GM19238 (cell line): ENCODE data around the gene EIF3F.

ENCODE experiments used
- DNase-seq: peaks from one replicate; pipeline ENCODE4 v3.0.0; 2011; ENCODE audit warnings: low spot score; ENCODE audit not compliant: insufficient read length

EIF3F gene, protein sequence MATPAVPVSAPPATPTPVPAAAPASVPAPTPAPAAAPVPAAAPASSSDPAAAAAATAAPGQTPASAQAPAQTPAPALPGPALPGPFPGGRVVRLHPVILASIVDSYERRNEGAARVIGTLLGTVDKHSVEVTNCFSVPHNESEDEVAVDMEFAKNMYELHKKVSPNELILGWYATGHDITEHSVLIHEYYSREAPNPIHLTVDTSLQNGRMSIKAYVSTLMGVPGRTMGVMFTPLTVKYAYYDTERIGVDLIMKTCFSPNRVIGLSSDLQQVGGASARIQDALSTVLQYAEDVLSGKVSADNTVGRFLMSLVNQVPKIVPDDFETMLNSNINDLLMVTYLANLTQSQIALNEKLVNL

DNA sequence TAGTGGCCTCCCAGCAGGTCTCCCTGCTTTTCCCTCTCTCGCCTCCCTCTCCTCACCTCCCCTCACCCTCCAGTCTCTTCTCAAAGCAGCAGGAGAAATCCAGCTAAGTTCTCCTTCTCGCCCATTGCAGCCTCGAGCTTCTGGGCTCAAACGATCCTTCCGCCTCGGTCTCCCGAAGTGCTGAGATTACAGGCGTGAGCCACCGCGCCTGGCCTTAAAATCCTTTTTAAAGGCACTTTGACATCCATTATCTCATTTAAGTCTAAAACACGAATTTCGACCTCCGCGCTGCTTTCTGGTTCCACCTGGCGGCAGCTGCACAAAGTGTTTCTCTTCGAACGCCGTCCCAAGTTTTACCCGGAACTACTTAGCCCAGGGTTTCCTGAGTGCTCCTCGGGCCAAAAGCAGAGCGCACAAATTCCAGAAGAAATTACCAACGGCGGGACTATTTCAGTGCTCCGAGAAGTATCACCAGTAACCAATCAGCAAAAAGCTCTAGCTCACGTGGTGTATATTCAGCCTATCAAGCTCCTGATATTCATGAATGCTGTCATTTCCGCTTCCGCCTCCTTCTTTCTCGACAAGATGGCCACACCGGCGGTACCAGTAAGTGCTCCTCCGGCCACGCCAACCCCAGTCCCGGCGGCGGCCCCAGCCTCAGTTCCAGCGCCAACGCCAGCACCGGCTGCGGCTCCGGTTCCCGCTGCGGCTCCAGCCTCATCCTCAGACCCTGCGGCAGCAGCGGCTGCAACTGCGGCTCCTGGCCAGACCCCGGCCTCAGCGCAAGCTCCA is at the start of gene EIF3F:
Gene EIF3F (plus strand): TSS at position 570 of the 792 bp plus-strand sequence. CDS start 16 bp downstream, at position 586.
- DNase-seq, result peak; percentile 66

- DNase-seq, result no peak
Measured at GRCh38 chr11:7941146-7941545, 46.0 kb upstream of the EIF3F start.

- DNase-seq, result no peak
Measured at GRCh38 chr11:7941608-7942007, 45.5 kb upstream of the EIF3F start, which contains the start of gene OR10A3. Gene OR10A3, minus strand, starts transcription at chr11:7941708. Its CDS starts 2,188 bp downstream, at chr11:7939520.

- DNase-seq, result no peak
Measured at GRCh38 chr11:7944123-7944522, 43.0 kb upstream of the EIF3F start.

DNA sequence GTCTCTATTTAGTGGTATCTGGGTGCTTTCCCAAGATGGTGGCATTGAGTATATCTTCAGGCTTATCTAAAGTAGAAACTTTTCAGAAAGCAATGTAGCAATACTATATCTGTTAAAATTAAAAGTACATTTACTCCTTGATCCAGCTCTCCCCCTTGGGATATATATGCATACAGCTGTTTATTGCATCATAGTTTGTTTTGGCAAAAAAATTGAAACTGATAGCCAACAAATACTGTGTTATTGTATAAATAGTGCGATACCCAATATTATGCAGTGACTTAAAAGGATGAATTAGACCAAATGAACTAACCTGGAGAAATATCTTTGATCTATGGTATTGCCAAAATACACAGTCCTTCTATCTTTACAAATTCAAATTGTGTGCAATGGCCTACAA is 37.2 kb upstream of the EIF3F start:
- DNase-seq, result no peak

GRCh38 chr11:7955191-7955590 is 31.9 kb upstream of the EIF3F start:
- DNase-seq, result no peak

- no peak for DNase-seq
Measured at GRCh38 chr11:7964261-7964660, 22.9 kb upstream of the EIF3F start.

DNA sequence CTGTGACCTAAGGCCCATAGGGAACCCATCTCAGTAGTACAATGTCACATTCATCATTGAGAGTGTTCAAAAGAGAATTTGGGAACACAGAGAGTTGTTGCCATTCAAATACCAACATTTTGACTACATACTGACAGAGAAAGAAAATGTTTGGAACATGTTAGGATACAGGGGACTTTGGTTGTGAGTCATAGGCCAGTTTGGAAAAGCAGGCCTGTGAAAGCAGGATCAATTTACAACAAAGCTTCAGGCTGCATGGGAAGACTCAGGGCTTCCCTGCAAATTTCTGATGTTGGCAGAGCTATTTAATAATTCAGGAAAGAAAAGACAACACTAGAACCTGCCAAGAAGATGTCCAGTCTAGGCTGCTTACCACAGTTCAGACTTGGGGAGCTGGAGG is 22.3 kb upstream of the EIF3F start:
- DNase-seq, result no peak

- no peak for DNase-seq
Measured at GRCh38 chr11:7965386-7965785, 21.8 kb upstream of the EIF3F start, which contains the start of gene NLRP10. Gene NLRP10, minus strand, starts transcription at chr11:7965447. Its CDS starts 1,952 bp downstream, at chr11:7963495.

GRCh38 chr11:7967097-7967496 is 20.0 kb upstream of the EIF3F start:
- DNase-seq, result no peak

- no peak for DNase-seq
Measured at GRCh38 chr11:7967826-7968225, 19.3 kb upstream of the EIF3F start.

DNA sequence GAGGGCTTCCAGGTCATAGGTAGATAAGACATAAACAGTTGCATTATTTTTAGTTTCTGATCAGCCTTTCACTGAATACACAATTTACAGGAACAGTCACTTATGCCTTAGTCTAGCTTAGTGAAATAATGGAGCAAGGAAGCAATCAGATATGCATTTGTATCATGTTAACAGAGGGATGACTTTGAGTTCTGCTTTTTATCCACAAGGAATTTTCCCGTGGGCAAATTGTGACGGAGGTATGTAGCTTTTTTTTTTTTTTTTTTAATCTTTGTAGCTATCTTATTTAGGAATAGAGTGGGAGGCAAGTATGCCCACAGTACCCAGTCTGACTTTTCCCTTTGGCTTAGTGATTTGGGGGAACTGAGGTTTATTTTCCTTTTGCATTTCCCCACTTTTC is 18.5 kb upstream of the EIF3F start:
- no peak for DNase-seq

DNA sequence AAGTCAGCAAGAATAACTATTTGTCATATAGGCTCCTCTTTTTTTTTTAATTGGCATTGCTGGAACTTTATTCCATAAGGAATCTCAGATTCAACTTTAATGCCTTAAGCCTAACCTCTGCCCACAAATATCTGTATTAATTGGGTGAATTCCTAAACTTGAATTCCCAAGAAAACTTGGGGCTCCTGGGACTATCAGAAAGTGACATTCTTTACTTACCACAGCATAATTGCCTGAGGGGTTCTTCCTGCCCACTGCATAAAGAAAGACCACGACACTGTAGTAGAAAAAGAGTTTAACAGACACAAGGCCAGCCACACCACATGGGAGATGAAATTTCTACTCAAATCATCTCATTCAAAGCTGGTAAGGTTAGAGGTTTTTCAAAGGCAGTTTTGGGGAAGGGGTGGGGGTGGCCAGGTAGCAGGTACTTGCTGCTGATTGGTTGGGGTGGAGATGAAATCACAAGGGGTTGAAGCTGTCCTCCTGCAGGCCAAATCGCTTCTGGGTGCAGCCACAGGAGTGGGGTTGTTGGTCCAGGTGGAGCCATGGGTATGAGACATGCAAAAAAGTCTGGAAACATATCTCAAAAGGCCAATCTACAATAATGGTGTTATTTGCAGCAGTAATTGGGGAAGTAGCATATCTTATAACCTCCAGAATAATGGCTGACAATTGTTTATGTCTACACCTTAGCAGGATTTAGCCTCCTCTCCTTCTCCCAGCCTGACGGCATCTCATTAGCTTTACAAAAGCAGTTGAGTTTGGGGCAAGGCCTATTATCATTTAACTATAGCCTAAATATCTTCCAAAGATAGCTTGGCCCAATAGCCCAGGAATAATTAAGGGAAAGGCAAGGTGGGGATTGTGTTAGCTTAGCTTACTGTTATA is 17.1 kb upstream of the EIF3F start:
- no peak for DNase-seq

DNA sequence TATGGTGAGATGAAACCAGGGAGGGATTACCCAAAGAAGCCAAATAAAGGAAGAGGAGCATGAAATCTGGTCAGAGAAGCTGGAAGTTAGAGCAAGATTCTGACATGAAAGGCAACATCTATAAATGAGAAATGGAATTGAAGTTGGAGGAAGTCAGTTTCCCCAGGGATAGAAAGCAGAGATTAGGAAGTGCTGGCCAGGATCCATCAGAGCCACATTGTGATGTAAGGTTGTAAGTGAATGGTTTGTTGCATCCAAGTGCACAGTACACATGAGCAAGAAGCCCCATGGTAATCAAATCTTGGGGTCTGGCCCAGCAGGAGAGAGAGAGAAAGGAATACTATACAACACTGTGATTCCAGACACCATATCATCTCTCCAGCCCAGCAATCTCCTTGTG is 15.3 kb upstream of the EIF3F start:
- DNase-seq, result no peak

- no peak for DNase-seq
Measured at GRCh38 chr11:7973011-7973410, 14.1 kb upstream of the EIF3F start.

DNA sequence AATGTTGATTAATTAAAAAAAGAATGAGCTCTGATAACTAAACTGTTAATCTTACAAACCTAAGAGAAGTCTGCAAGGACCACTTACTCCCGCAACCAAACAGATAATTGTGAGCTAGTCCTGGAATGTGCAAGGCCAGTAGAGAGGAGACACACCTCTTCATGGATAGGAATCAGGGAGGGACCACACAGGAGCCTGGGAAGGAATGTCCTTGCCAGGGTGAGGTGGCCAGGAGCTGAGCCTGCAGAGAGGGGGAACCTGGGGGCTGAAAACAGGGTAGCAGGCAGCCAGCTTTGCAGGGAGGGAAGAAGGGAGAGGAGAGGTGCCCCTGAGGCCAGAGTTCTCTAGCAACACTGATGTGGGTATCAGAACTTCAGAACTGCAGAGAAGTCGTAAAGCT is 12.5 kb upstream of the EIF3F start:
- DNase-seq, result no peak

- DNase-seq, result no peak
Measured at GRCh38 chr11:7977232-7977917, 9.8 kb upstream of the EIF3F start.

- DNase-seq, result no peak
Measured at GRCh38 chr11:7981619-7982157, 5.4 kb upstream of the EIF3F start.

DNA sequence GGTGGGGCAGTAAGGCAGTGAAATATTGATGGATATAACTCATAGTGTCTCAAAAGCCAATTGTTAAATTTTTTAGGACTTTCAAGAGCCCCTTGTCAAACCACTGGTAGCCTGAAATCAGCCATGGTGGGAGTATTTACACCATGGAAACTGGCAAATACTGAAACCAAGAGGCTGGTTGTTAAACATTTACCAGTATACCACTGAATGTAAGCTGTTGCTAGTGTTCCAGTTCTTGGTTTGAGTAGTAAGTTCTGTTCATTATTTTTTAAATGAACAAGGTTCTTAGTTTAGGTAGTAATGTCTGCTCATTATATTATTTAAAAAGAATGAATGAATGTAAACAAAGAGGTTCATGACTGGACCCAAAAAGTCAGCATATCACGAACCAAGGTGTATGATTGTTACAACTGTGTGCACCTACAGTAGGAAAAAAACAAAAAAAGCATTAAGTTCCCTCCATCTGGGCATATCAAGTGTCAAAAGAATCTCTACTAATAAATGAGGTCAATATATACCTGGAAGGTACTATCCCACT is 4.5 kb upstream of the EIF3F start:
- no peak for DNase-seq

DNA sequence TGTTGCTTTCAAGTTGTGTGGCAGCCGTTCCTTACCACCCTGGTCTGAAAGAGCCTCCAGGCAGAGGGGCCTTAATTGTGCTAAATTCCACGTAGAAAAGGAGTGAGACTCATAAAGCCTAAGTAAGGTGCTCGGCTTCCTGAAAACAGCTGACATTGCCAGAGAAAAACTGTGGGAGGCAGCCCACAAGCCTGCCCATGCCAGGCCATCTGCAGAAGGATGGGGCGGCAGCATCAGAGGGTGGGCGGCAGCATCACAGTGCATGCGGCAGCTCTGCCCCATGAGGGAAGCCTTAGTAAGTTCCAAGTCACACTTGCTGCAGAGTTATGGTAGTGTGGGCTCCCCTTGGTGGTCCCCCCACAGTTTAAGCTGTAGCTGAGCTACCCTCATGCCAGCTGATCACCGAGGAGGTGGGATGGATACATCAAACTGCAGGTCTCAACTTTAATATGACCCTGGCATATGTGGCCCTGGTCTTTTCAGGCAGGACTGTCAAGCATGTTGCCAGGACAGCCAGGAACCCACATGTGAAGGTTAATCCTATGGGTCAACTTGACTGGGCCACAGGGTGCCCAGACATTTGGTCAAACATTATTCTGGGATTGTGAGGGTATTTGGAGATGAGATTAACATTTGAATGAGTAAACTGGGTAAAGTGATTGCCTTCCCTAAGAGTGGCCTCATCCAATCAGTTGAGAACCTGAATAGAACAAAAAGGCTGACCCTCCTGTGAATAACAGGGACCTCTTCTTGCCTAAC is 3.1 kb upstream of the EIF3F start:
- no peak for DNase-seq
